Activated naive CD8-positive, alpha-beta T cell treated with anti-CD3 and anti-CD28 coated beads, Interleukin-2, amount 10 ng/mL, durations not matched to agents 7 days and 5 days (primary cell): ENCODE data around the gene THYN1. TPM values are rescaled to one million over a fixed set of nuclear protein-coding genes. Genes with fewer than 3 reads are reported as not detected.
A peak's percentile ranks its signal among the peaks of the same experiment; 100 is the strongest.

ENCODE experiments used
- ATAC-seq: fragments of 150-1000 bp; cut with Tn5 transposase; one replicate; pipeline ENCODE4 v1.10.0; 2021; ENCODE audit warnings: low read depth, moderate library complexity
- POLR2A ChIA-PET: fragments of 350-600 bp; sonication (Branson Sonifier 250); formaldehyde crosslinking; loops from one replicate; lab custom pipeline; 2021; ENCODE audit warnings: antibody characterized with exemption; lab: Charles Lee
- DNase-seq: peaks from one replicate; pipeline ENCODE4 v3.0.0; 2021
- H3K27ac Mint-ChIP-seq: one replicate; pipeline ENCODE4 v1.8.0; 2022; ENCODE audit warnings: mild to moderate bottlenecking, mixed read lengths
- H3K27me3 Mint-ChIP-seq: one replicate; pipeline ENCODE4 v1.8.0; 2022; ENCODE audit warnings: mild to moderate bottlenecking, moderate library complexity, mixed read lengths
- H3K36me3 Mint-ChIP-seq: one replicate; pipeline ENCODE4 v1.8.0; 2021; ENCODE audit warnings: mild to moderate bottlenecking, mixed read lengths
- H3K4me1 Mint-ChIP-seq: one replicate; pipeline ENCODE4 v1.8.0; 2021; ENCODE audit warnings: mixed read lengths
- H3K4me3 Mint-ChIP-seq: one replicate; pipeline ENCODE4 v1.8.0; 2022; ENCODE audit warnings: mild to moderate bottlenecking, moderate library complexity, mixed read lengths
- H3K9me3 Mint-ChIP-seq: one replicate; pipeline ENCODE4 v1.8.0; 2021; ENCODE audit warnings: mixed read lengths
- total RNA-seq, 2 experiments: library from RNA; stranded (reverse); gene quantifications; one replicate each; pipeline ENCODE4 v1.2.3, GENCODE V29; 2021

The THYN1 gene
- total RNA-seq, 2 experiments from 2014 or later, result 65.8 to 66.8 TPM

- H3K9me3 Mint-ChIP-seq, result no peaks in the 10 kb centered on the region
- no peak overlapping the region for H3K4me3 Mint-ChIP-seq
- ATAC-seq (no peak), DNase-seq (no peak)
- H3K4me1 Mint-ChIP-seq, result peaks cover 9% of the 10 kb centered on the region
- H3K27me3 Mint-ChIP-seq, result no peaks in the 10 kb centered on the region
- H3K36me3 Mint-ChIP-seq, result peaks cover 10% of the 10 kb centered on the region
- POLR2A ChIA-PET, result interaction anchor here (1.1 kb wide), 1 partner anchor 12 kb away, joined by 3 read pairs; no protein-coding TSS in a partner anchor
- peak overlapping the region; percentile 9 for H3K27ac Mint-ChIP-seq
These were observed 16.2 kb downstream of the THYN1 start for GRCh38 chr11:134236834-134237556.

GRCh38 chr11:134235399-134235798, 17.8 kb downstream of the THYN1 start:
- H3K9me3 Mint-ChIP-seq, result no peaks in the 10 kb centered on the region
- peaks cover 16% of the 10 kb centered on the region for H3K4me1 Mint-ChIP-seq
- POLR2A ChIA-PET, result interaction anchor here (0.6 kb wide), 1 partner anchor 38 kb away, joined by 4 read pairs; no protein-coding TSS in a partner anchor
- no peak for DNase-seq
- no peaks in the 10 kb centered on the region for H3K27me3 Mint-ChIP-seq
- no peak for ATAC-seq
- H3K4me3 Mint-ChIP-seq, result no peak overlapping the region
- no peak overlapping the region for H3K27ac Mint-ChIP-seq
- peaks cover 10% of the 10 kb centered on the region for H3K36me3 Mint-ChIP-seq

- ATAC-seq, result no peak
- Mint-ChIP-seq H3K27me3 (no peaks in the 10 kb centered on the region), H3K36me3 (peaks cover 10% of the 10 kb centered on the region), H3K4me1 (peaks cover 31% of the 10 kb centered on the region), H3K27ac (no peak overlapping the region), H3K9me3 (no peaks in the 10 kb centered on the region), H3K4me3 (no peak overlapping the region)
- no peak for DNase-seq
- POLR2A ChIA-PET, result interaction anchor here (3.5 kb wide), 1 partner anchor 9 kb away, joined by 20 read pairs; the partner anchor contains the start of genes NCAPD3 and VPS26B
These were observed 19.4 kb downstream of the THYN1 start for GRCh38 chr11:134233729-134234179.

- H3K4me1 Mint-ChIP-seq, result peaks cover 46% of the 10 kb centered on the region
- no peak overlapping the region for H3K4me3 Mint-ChIP-seq
- no peak for ATAC-seq
- no peaks in the 10 kb centered on the region for H3K27me3 Mint-ChIP-seq
- DNase-seq, result no peak
- H3K9me3 Mint-ChIP-seq, result no peaks in the 10 kb centered on the region
- H3K27ac Mint-ChIP-seq, result peak overlapping the region; percentile 6
- POLR2A ChIA-PET, result interaction anchor here (3.5 kb wide), 1 partner anchor 8 kb away, joined by 20 read pairs; the partner anchor contains the start of genes NCAPD3 and VPS26B
- peaks cover 8% of the 10 kb centered on the region for H3K36me3 Mint-ChIP-seq
These were observed 21.0 kb downstream of the THYN1 start for GRCh38 chr11:134231958-134232659.

GRCh38 chr11:134230339-134230738, 22.8 kb downstream of the THYN1 start:
- no peak for ATAC-seq
- Mint-ChIP-seq H3K36me3 (peaks cover 9% of the 10 kb centered on the region), H3K4me3 (peak overlapping the region; percentile 35), H3K27me3 (no peaks in the 10 kb centered on the region), H3K27ac (no peak overlapping the region), H3K9me3 (no peaks in the 10 kb centered on the region), H3K4me1 (peaks cover 62% of the 10 kb centered on the region)
- no peak for DNase-seq
- POLR2A ChIA-PET, result interaction anchor here (0.6 to 1.2 kb wide), 2 partner anchors 21 to 23 kb away, joined by 3 read pairs; partner anchors contain the start of gene ACAD8

GRCh38 chr11:134229126-134229790, 23.9 kb downstream of the THYN1 start:
- H3K4me1 Mint-ChIP-seq, result peaks cover 62% of the 10 kb centered on the region
- peak overlapping the region; percentile 35 for H3K4me3 Mint-ChIP-seq
- no peak overlapping the region for H3K27ac Mint-ChIP-seq
- DNase-seq, result no peak
- no peak for ATAC-seq
- peaks cover 9% of the 10 kb centered on the region for H3K36me3 Mint-ChIP-seq
- H3K9me3 Mint-ChIP-seq, result no peaks in the 10 kb centered on the region
- POLR2A ChIA-PET, result interaction anchor here (0.8 to 1.2 kb wide), 4 partner anchors 9 to 47 kb away, joined by 3 to 5 read pairs (median 3); partner anchors contain the start of genes ACAD8, GLB1L3 and THYN1
- H3K27me3 Mint-ChIP-seq, result no peaks in the 10 kb centered on the region

GRCh38 chr11:134228625-134229024, 24.5 kb downstream of the THYN1 start:
- H3K27ac Mint-ChIP-seq, result no peak overlapping the region
- H3K9me3 Mint-ChIP-seq, result no peaks in the 10 kb centered on the region
- H3K4me1 Mint-ChIP-seq, result peaks cover 62% of the 10 kb centered on the region
- H3K36me3 Mint-ChIP-seq, result peaks cover 9% of the 10 kb centered on the region
- no peaks in the 10 kb centered on the region for H3K27me3 Mint-ChIP-seq
- POLR2A ChIA-PET, result interaction anchor here (0.8 to 1.2 kb wide), 3 partner anchors 10 to 47 kb away, joined by 3 to 5 read pairs (median 3); partner anchors contain the start of genes ACAD8, GLB1L3 and THYN1
- DNase-seq (no peak), ATAC-seq (no peak)
- peak overlapping the region; percentile 34 for H3K4me3 Mint-ChIP-seq

- no peak for ATAC-seq
- no peaks in the 10 kb centered on the region for H3K9me3 Mint-ChIP-seq
- POLR2A ChIA-PET, result interaction anchor here (0.8 to 1.2 kb wide), 3 partner anchors 24 to 44 kb away, joined by 3 to 4 read pairs (median 3); no protein-coding TSS in a partner anchor
These were observed 26.3 kb downstream of the THYN1 start for GRCh38 chr11:134226806-134227325.

GRCh38 chr11:134224710-134225664, 28.2 kb downstream of the THYN1 start:
- peak; percentile 21 for ATAC-seq
- POLR2A ChIA-PET, result interaction anchor here (0.6 to 3.9 kb wide), 23 partner anchors 8 to 277 kb away, joined by 3 to 44 read pairs (median 5); partner anchors contain the start of genes ACAD8, GLB1L3, JAM3 and THYN1
- peak; percentile 73 for DNase-seq
- Mint-ChIP-seq H3K36me3 (peaks cover 20% of the 10 kb centered on the region), H3K4me1 (peaks cover 64% of the 10 kb centered on the region), H3K9me3 (no peaks in the 10 kb centered on the region), H3K27me3 (no peaks in the 10 kb centered on the region), H3K4me3 (peak overlapping the region; percentile 96), H3K27ac (peak overlapping the region; percentile 95)

More at GRCh38 chr11:134226806-134227325, 26.3 kb downstream of the THYN1 start:
- H3K4me1 Mint-ChIP-seq, result peaks cover 63% of the 10 kb centered on the region
- no peak overlapping the region for H3K27ac Mint-ChIP-seq
- peak overlapping the region; percentile 96 for H3K4me3 Mint-ChIP-seq
- H3K27me3 Mint-ChIP-seq, result no peaks in the 10 kb centered on the region
- DNase-seq, result no peak
- H3K36me3 Mint-ChIP-seq, result peaks cover 15% of the 10 kb centered on the region

GRCh38 chr11:134223836-134224709, 29.1 kb downstream of the THYN1 start, which contains the start of the genes NCAPD3 and VPS26B:
Gene NCAPD3, minus strand, starts transcription at chr11:134223967. Its CDS starts 41 bp downstream, at chr11:134223926.
Gene VPS26B, plus strand, starts transcription at chr11:134224671. Its CDS starts 452 bp downstream, at chr11:134225123.
- no peaks in the 10 kb centered on the region for H3K9me3 Mint-ChIP-seq
- peak within 1 kb of the TSS; percentile 99 for H3K4me3 Mint-ChIP-seq
- DNase-seq (peak; percentile 95), ATAC-seq (peak; percentile 82)
- peak within 1 kb of the TSS; percentile 95 for H3K27ac Mint-ChIP-seq
- peaks cover 57% of the 10 kb centered on the region for H3K4me1 Mint-ChIP-seq
- H3K27me3 Mint-ChIP-seq, result no peaks in the 10 kb centered on the region
- POLR2A ChIA-PET, result interaction anchor here (0.6 to 3.9 kb wide), 21 partner anchors 9 to 276 kb away, joined by 3 to 44 read pairs (median 5); partner anchors contain the start of genes ACAD8, GLB1L3, JAM3 and THYN1
- H3K36me3 Mint-ChIP-seq, result peaks cover 21% of the 10 kb centered on the region
